ENCODE results near the gene ANKRD40CL.
"Not testable (repeated sequence)": the region's sequence is repeated elsewhere in the genome, so short reads cannot be mapped to it uniquely, and the experiment has no call there.

ANKRD40CL gene

GRCh38 chr17:50767446-50767845 lies at the start of gene ANKRD40CL:
ANKRD40CL (minus strand) TSS chr17:50767518; CDS start chr17:50766913, 605 bp downstream.
- DNase-seq = no peak

- no peak for DNase-seq
Observed at GRCh38 chr17:50816271-50816670, 49.0 kb upstream of the ANKRD40CL start.

GRCh38 chr17:50815400-50815799 lies 48.1 kb upstream of the ANKRD40CL start:
- no peak for DNase-seq

GRCh38 chr17:50813583-50813982 lies 46.3 kb upstream of the ANKRD40CL start:
- DNase-seq = no peak

GRCh38 chr17:50808888-50809287 lies 41.6 kb upstream of the ANKRD40CL start:
- DNase-seq = no peak

GRCh38 chr17:50808413-50808812 lies 41.1 kb upstream of the ANKRD40CL start:
- DNase-seq = no peak

GRCh38 chr17:50807675-50808074 lies 40.4 kb upstream of the ANKRD40CL start:
- DNase-seq = no peak

GRCh38 chr17:50807009-50807408 lies 39.7 kb upstream of the ANKRD40CL start:
- DNase-seq = no peak

GRCh38 chr17:50806141-50806643 lies 38.9 kb upstream of the ANKRD40CL start:
- no peak for DNase-seq

GRCh38 chr17:50805486-50805885 lies 38.2 kb upstream of the ANKRD40CL start:
- no peak for DNase-seq

- not testable (repeated sequence) for DNase-seq
Observed at GRCh38 chr17:50804749-50805475, 37.6 kb upstream of the ANKRD40CL start.

GRCh38 chr17:50803676-50804075 lies 36.4 kb upstream of the ANKRD40CL start:
- no peak for DNase-seq

GRCh38 chr17:50802609-50803571 lies 35.6 kb upstream of the ANKRD40CL start:
- DNase-seq = no peak

GRCh38 chr17:50800196-50800700 lies 32.9 kb upstream of the ANKRD40CL start:
- DNase-seq = no peak

- no peak for DNase-seq
Observed at GRCh38 chr17:50799582-50799981, 32.3 kb upstream of the ANKRD40CL start.

- DNase-seq = no peak
Observed at GRCh38 chr17:50798424-50799288, 31.3 kb upstream of the ANKRD40CL start.

- DNase-seq = no peak
Observed at GRCh38 chr17:50797135-50797810, 30.0 kb upstream of the ANKRD40CL start.

GRCh38 chr17:50794361-50794760 lies 27.0 kb upstream of the ANKRD40CL start:
- no peak for DNase-seq

- no peak for DNase-seq
Observed at GRCh38 chr17:50793007-50793406, 25.7 kb upstream of the ANKRD40CL start.

GRCh38 chr17:50792132-50792531 lies 24.8 kb upstream of the ANKRD40CL start:
- DNase-seq = no peak

GRCh38 chr17:50790618-50791017 lies 23.3 kb upstream of the ANKRD40CL start:
- DNase-seq = no peak

- DNase-seq = no peak
Observed at GRCh38 chr17:50787106-50787505, 19.8 kb upstream of the ANKRD40CL start.
